ENCODE measurements around the gene ASB1.

DNA sequence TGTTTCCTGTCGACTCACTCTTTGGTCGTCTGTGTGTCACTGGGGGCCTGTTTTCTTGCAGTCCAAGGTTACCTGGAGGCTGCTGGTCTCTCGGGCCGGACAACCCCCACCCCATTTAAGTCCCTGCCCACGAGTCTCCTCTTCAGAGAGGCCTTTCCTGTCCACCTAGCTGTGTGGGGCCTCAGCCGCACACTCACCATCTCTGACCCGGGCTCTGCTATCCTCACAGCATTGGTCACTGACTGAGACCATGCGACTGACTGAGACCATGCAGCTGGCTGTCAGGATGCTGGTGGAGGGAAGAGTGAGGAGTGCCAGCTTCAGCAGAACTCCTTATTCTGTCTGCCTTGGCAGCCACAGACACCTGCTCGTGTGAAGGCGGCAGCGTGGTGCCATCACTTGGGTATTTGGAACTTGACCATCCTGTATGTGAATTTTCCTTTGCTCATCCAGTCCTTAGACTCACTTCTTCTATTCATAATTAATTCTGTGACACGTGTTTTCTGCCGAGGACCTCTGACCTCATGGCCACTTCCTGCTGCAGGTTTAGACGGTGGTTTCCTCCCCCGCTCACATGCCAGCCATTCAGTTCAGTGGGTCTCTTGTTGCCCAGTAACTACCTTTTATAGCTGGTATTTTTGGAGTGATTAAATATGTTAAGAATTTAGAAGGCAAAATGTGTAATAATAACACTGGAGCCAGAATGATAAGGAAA lies 47.5 kb upstream of the ASB1 start:
- TF ChIP-seq, protein P1, sequence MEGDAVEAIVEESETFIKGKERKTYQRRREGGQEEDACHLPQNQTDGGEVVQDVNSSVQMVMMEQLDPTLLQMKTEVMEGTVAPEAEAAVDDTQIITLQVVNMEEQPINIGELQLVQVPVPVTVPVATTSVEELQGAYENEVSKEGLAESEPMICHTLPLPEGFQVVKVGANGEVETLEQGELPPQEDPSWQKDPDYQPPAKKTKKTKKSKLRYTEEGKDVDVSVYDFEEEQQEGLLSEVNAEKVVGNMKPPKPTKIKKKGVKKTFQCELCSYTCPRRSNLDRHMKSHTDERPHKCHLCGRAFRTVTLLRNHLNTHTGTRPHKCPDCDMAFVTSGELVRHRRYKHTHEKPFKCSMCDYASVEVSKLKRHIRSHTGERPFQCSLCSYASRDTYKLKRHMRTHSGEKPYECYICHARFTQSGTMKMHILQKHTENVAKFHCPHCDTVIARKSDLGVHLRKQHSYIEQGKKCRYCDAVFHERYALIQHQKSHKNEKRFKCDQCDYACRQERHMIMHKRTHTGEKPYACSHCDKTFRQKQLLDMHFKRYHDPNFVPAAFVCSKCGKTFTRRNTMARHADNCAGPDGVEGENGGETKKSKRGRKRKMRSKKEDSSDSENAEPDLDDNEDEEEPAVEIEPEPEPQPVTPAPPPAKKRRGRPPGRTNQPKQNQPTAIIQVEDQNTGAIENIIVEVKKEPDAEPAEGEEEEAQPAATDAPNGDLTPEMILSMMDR (IDR thresholded peaks at IDR 0.05), result no peak
- TF ChIP-seq POLR2A (IDR thresholded peaks at IDR 0.05), result no peak

Data from body of pancreas (tissue), 4 donors.